HS-27A (cell line): Measurements from ENCODE around the gene ASB16.

Experiments used
- DNase-seq: peaks from one replicate; pipeline ENCODE4 v3.0.0-alpha.2; 2012; ENCODE audit warnings: low read depth, missing footprints

The ASB16 gene

DNA sequence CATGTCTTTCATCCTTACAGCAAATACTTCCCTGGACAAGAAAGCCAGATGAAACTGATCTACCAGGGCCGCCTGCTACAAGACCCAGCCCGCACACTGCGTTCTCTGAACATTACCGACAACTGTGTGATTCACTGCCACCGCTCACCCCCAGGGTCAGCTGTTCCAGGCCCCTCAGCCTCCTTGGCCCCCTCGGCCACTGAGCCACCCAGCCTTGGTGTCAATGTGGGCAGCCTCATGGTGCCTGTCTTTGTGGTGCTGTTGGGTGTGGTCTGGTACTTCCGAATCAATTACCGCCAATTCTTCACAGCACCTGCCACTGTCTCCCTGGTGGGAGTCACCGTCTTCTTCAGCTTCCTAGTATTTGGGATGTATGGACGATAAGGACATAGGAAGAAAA is 20.0 kb downstream of the ASB16 start:
- no peak for DNase-seq

DNA sequence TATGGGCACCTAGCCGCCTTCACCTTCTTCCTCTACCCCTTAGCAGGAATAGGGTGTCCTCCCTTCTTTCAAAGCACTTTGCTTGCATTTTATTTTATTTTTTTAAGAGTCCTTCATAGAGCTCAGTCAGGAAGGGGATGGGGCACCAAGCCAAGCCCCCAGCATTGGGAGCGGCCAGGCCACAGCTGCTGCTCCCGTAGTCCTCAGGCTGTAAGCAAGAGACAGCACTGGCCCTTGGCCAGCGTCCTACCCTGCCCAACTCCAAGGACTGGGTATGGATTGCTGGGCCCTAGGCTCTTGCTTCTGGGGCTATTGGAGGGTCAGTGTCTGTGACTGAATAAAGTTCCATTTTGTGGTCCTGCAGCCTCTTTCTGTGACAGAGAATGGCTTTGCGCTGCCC is 20.9 kb downstream of the ASB16 start:
- DNase-seq, result no peak

DNA sequence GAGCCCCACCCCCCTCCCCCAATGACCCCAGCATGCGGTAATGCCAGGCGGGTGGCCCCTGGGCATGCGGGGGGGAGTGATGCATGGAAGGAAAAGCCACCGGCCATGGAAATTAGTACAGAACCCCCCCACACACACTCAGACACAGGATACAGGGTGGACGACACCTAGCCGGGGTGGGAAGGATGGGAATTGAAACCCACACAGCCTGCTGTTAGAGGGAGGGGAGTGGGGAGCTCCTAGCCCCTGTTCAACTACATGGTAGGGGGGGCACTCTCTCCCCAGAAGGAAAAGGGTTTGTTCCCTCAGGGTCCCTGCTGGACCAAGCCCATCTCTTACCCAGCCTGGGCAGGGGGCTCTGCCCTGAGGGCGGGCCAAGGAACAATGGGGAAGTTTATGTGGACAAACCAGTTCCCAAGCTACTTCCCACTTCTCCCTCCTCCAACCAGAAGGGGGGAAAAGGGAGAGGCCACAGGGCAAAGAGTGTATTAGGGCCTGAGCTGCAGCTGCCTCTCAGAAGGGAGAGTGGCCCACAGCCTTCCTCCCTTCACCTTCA is 21.5 kb downstream of the ASB16 start:
- no peak for DNase-seq

DNA sequence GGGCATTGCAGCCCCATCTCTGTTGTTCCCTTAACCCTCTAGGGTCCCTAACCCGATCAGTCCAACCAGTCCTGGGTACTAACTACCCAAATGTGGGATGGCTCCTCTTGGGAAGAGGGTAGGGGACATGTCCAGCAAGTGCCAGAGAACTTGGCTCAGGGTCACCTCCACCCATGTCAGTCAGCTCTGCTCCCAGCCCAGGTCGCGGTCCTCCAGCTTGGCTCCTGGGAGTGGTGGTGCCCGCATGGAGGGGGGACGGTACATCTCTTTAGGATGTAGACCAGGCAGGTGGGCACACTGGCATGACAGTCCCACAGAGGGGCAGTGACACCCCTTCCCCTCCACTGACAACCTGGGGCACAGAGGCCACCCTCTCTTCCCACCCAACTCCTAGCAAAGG is 22.2 kb downstream of the ASB16 start:
- DNase-seq, result no peak

DNA sequence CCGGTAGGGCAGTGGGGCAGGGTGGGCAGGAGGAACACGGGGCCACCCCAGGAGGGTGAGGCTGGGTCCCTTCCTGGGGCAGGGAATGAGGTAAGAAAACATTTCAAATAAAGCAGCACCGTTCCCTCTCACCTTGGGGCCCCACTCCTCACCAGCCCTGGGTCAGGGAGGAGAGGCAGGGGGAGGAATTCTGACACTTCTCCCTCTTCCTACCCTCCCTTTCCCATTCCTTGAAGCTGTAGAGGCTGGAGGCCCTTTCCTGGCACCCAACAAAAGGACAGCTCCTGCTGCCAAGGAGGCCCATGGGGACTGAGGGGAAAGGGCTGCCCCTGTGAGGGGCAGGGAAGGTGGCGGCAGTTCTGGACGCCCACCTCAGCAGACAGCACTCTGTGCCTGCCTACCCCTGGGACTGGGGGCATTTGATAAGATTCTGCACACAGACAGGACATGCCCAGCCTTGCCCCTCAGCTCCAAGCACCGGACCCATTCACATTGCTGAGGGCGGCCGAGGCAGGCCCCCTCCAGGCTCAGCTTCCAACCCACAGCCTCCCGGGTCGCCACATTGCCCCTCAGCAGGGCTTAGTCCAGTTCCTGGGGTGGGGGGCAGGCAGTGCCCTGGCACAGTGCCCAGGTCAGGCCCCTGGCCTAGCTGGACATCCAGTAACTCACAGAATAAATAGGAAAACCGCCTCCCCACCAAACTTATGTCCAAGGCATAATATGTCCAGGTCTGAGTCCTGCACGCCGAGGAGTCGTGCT is 23.0 kb downstream of the ASB16 start:
- DNase-seq, result no peak

DNA sequence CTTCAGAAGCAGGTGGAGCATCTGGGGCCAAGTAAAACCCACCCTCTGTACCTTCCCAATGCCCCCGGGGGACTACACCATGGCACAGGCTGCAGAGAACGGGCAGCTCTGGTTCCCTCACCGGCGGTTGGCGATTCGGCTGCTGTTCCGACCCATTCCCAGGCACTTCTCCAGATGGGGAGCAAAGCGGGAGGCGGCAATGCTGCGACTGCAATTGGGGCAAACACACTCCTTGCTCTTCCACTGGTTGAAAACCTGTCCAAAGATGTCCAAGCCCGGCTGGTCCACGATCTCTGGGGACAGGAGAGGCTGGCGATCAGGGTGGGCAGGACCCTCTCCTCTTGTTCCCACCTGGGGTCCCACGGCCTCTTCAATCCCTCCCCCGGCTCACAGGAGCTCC is 26.6 kb downstream of the ASB16 start:
- no peak for DNase-seq

DNA sequence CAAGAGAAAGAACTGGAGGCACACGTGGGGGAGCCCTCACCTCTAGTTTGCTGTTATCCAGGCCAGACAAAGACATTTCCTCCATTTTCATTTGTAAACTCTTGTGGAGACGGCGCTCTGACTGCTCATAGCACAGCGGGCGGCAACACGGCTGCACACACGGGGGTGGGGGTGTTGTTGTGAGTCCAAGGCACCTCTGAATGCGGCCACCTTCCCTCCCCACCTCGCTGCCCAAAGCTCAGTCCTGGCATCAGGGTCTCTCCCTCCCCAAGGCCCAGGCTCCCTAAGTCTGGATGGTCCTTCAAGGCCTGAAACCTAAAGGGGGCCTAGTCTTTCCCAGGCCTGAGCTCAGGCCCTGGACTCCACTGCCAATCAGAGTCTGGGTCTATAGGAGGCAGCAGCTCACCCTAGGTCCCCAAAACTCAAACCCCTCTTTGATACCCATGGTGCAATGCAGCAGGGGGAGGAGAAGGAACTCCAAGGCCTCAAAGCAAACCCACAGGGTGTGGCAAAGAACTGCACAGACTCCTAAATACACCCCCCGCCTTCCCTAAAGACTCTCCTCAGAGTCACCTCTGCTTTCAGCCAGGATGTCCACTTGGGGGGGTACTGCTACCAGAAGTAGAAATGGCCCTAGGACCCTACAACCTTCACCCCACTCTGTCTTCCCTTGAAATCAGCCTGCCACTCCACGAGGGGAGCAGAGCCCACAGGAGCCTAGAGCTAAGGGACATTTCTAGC is 27.6 kb downstream of the ASB16 start:
- DNase-seq, result no peak

DNA sequence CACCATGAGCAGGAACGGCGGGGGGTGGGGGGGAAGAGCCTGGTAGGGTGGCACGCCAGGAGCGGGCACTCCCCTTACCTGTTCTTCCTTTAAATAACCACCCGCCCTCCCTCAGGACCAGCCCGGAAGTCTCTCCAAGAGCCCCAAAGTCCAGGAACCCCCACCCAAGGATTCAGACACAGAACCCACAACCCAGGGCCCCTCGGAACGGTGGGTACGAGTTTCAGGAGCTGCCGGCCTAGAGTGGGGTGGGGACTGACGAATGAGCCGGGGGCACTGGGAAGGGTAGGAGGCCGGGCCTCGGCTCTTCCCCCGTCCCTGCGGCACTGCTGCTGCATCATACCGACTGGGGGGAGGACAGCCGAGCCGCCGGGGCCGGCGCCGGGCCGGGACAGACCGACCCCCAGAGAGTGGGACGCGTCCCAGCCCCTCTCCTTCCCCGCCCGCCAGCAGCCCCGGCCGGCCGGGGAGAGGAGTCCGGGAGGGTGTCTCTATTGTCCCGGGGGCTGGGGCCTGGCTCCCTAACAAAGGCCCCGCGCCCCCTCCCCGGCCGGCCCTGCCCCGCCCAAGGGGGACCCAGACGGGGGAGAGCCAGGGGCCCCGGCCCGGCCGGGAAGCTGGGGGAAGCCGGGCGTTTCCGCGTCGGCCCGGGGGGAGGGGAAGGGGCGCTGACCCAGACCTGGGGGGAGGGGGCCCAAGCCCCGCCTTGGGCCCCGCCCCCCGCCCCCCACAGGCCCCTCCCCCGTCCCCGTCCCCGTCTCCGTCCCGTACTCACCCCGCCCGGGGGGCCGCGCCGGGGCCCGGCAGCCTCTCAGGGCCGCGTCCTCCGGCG is 28.4 kb downstream of the ASB16 start:
- DNase-seq, result no peak

DNA sequence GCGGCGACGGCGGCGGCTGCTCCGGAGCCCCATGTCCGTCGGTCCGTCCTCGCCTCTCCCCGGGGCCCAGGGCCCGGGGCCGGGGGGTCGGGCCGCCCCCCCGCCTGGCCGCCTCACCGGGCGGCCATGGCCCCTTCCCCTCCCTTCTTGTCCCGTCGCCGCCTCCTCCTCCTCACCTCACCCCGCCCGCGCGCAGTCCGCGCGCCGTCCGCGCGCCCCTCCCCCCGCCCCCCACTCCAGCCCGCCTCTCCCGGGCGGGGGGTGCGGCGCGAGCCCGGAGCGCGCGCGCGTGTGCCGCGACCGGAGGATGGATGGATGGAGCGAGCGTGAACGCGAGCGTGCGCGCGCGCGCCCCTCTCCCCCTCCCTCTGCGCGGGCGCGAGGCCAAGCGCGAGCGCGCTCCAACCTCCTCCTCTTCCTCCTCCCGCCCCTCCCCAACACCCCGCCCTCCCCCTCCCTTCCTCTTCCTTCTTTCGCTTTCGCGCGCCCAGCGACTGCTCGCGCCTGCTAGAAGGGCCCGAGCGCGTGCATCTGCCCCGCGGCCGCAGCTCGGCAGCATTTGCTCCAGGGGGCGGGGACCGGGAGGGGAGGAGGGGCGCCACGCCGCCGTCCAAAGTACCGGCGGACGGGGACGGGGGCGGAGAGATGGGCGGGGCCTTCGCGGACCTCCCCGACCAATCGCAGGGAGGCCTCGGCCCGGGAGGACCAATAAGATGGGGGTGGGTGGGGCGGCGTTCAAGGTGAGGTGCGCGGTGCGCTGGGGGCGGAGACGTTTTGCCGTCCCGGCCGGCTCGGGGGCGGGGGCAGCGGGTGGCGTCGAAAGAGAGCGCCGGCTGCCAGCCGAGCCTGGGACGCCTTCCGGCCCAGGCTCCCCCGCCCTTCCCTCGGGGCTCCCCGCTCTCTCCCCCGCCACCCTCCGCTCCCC is 29.3 kb downstream of the ASB16 start, which contains the start of gene ATXN7L3:
ATXN7L3 (minus strand) TSS at position 332 of the 925 bp plus-strand sequence. CDS start 1,814 bp downstream, outside the sequence.
- DNase-seq, result peak; percentile 77

DNA sequence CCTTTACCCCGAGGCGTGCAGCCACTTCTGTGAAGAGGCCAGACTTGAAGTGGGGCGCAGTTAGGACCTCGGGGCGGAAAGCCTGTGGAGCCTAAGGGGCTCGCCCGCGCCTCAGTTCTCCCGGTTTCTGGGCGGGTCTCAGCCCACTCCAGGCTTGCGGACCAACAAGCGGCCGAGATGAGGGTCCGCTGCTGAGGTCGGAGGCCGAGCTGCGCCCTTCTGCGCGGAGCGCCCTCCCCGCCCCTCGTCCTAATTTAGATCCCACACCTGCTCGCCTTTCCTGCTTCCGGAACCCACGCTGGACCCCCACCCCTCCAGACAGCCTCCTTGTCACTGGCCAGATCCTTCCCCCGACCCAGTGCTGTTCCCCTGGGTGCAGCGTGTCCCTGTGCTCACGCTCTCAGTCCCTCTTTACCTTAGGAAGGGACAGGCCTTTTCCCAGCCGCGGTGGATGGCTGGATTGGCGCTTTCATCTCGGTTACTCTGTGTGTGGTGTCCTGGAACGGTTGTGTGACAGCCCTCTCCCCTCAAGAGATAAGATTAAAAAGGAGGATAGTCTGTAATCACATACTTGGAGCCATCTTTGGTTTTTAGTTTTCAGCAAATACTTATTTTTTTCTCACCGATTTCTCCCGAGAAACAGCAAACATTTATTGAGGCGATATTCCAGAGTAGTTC is 30.1 kb downstream of the ASB16 start:
- DNase-seq, result no peak

DNA sequence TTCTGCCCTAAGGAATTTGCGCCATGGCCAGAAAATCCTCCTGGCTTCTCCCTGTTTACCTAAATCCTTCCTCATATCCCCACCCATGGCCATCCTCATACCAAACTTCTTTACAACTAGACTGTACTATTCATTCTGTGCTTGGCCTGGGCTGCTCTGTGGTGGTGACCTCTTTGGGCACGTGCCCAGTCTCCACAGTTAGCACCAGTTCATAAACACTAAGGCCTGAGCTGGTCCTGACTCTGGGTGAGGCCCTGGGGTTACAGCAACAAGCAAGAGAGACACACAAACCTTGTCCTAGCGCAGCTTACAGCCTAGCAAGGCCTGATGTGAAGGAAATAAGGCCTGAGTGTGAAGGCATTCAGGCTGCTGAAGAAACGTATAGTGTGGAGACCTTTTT is 32.3 kb downstream of the ASB16 start:
- no peak for DNase-seq

DNA sequence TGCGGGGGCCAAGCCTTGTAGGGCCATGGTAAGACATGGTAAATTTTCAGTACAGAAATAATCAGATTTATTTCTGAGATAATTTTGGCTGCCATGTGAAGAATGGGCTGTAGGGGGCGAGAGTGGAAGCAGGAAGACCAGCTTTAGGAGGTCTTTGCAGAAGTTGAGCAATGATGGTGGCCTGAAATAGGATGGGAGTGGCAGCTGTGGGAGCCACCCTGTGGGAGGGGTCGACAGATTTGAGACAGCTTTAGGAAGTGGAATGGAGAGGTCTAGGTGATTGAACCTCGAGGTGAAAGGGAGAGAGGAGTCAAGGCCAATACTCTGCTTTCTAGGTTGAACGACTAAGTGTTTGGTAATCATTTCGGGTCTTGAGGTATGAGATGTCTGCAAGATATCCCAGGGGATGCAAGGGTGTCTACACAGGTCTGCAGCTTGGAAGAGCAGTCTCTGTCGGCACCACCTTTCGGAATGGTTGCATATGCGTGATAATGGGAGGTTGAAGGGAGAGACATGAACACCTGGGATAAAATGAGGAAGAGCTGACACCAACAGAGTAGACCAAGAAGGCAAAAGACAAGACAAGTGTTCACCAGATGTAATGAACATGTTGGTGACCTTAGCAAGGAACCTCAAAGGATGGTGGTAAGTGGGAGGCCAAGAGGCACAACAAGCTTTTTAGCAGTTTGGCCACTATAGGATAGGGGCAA is 33.4 kb downstream of the ASB16 start:
- no peak for DNase-seq

DNA sequence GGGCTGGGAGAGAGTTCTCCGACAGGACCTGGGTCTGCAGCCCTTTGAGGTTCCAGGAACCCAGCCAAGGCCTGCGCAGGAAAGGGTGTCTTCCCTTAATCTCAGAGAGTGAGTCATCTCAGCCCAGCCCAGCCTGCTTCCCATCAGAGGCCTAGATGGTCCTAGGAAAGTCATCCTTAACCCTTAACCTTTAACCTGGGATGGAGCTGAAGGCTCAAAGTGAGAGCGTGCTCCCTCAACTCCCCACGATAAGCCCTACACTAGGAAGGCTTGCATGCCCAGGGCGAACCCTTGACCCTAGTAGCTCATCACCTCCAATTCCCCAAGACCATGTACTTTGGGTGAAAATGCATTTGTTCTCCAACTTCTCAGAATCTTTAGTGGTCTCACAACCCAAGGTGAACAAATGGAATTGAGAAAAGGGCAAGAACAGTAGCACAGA is 34.0 kb downstream of the ASB16 start:
- DNase-seq, result no peak

DNA sequence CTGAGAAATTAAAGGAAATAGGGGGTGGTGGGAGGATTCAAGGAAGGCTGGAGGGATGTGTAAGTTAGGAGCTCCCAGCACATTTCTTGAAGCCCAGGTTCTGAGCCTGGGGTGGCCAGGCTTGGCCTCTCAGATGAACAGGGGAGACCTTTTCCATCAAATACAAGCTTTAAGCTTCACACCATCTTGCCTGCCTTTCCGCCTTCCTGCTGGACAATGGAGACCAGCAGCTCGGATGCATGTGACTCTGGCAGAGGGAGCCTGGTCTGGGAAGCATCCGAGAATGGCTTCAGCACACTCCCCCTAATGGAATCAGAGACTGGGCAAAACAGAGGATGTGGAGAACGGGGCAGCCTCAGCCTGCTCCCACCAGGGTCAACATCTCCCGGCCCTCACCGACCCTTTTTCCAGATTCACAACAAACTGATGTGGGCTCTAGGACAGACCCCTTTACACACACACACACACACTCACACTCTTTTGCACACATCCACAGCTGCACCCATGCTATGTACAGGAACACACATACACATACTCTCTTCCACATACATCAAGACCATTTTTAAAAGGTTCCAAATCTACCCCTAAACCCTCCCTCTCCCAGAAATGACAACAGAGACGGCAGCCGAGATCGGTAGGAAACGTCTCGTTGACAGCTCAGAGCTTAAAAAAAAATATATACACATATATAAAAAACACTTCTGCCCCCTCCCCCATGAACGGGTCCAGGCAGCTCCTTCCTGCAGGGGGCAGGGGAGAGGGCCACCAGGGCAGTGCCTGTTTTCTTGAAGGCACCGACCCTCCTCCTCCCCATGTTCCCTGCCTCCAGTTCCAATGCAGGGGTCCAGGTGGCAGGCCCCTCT is 35.7 kb downstream of the ASB16 start:
- DNase-seq, result no peak

DNA sequence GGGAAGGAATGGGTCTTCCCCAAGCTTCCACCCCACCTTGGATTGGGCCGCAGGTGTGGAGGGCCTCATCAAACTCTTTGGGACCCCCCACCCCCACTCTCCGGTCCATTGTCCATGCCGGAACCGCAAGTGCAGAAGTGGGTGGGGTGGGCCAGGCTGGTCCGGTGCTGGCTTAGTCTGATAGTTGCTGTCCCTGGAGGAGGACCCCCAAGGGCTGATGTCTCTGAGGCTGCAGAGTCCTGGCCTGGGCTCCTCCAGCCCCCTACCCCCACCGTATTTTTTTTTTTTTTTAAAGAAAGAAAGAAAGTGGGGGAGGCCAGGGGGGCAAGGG is 36.3 kb downstream of the ASB16 start:
- DNase-seq, result no peak

DNA sequence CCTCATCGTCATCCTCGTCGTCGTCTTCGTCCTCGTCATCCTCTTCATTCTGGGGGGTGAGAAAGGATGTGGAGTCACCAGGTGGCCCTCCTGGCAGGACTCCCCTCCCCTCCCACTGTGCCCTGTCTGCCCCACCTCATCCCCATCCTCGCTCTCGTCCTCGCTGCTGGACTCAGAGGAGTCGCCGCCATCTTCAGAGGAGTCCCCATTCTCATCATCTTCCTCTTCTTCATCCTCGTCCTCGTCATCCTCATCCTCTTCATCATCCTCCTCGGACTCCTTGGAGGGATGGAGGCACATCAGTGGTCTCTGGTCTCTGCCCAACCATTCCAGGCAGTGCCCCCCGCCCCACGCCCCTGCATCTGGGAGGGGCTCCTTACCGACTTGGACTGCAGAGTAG is 36.8 kb downstream of the ASB16 start:
- no peak for DNase-seq

DNA sequence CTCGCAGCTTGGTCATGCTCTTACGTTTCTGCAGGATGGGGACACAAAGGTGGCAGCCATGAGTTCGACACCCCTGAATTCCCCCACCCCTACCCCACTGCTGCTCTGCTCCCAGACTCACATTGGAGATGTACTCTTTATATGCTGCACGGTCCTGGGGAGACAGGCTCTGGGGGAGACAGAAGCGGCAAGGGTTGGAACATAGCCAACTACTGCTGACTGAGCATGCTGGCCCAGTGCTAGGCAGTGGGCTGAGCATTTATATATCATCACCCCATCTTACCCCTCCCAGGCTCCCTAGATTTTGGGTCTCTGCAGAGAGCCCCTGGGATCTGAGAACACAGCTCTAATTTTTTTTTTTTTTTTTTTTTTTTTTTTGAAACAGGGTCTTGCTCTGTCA is 37.2 kb downstream of the ASB16 start:
- DNase-seq, result no peak

DNA sequence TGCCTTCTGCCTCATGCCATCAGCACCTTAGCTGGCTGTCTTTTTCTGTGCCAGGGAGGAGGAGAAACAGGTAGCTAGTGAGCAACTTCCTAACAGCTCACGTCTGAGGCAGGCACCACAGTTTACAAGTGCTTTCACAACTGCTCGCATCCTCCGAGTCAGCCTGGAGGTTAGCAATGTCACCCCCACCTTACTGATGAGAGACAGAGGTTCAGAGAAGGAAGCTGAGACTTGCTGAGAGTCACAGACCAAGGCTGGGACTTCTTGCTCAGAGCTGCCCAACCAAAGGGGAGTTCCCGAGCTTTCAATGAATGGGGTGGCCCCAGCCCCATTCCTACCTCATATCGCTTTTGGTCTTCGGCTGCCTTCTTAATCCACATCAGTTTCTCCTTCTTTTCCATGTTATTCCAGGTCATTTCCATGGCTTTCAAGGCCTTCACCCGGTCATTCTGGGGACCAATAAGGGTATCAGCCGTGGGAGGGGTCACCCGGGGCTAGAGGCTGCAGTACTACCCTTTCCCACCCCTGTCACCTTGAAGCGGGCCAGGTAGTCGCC is 39.4 kb downstream of the ASB16 start:
- no peak for DNase-seq
